Measurements from ENCODE around the gene DMD. TPM values are rescaled to one million over a fixed set of nuclear protein-coding genes. Genes with fewer than 3 reads are reported as not detected.

Gene DMD
- polyA plus RNA-seq, 3 donors = 0.23 TPM; not detected in 2

DNA sequence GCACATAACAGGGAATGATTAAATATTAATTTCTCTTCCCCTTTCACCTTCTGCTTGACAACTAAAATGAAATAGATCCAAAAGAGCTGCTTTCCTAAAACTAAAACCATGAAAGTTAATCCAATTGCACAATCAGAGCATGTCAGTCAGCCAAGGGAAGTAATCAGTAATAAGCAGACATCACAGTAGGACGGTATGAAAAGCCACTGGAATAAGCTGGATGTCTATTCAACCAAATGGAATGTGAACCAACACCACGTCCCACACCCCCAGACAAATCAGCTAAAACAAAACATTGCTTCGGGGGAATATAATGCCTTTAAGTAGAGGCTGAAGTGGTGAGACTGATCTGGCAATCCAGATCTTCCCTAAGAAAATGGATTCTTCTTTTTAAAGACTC is 1280.1 kb downstream of the DMD start:
- no peak for DNase-seq
- Mint-ChIP-seq H3K9me3 (peaks cover 0 to 4% (median 0%) of the 10 kb centered on the region in 7 donors), H3K36me3 (no peaks in the 10 kb centered on the region), H3K4me1 (no peaks in the 10 kb centered on the region), H3K27ac (no peak overlapping the region), H3K27me3 (ENCODE audit: low read depth in 3 of 3) (no peaks in the 10 kb centered on the region), H3K4me3 (no peak overlapping the region)
- H3K4me3 ChIP-seq (replicated peaks in 1 of 3; ENCODE audit: low read depth in 2 of 3, low read length in 3 of 3) = no peak overlapping the region
- TF ChIP-seq CTCF (IDR thresholded peaks at IDR 0.05) = no peak
- intact Hi-C loops (cut with micrococcal nuclease) = no loop called here
- no peak overlapping the region for H3K27ac ChIP-seq (ENCODE audit: low read depth in 1 of 2, low read length in 2 of 2)
- no peak overlapping the region for H3K4me2 ChIP-seq (replicated peaks; ENCODE audit: extremely low read depth, low read length, poor library complexity, severe bottlenecking)
- no peaks in the 10 kb centered on the region for H3K9me3 ChIP-seq (replicated peaks in 1 of 2; ENCODE audit: control insufficient read depth in 1 of 2, insufficient read depth in 1 of 2, low read length in 2 of 2)
- no peak overlapping the region for H3K9ac ChIP-seq (ENCODE audit: insufficient read depth, low read length, poor library complexity, severe bottlenecking)
- WGBS (ENCODE audit: insufficient coverage) = no CpG with 5 or more reads among the region's 3 CpGs
- no peaks in the 10 kb centered on the region for H4K20me1 ChIP-seq (ENCODE audit: insufficient read depth, low read length)
- H3K36me3 ChIP-seq (replicated peaks in 1 of 2; ENCODE audit: control insufficient read depth in 1 of 2, insufficient read depth in 2 of 2, low read length in 2 of 2) = no peaks in the 10 kb centered on the region
- no peaks in the 10 kb centered on the region for H3K27me3 ChIP-seq (ENCODE audit: control insufficient read depth in 2 of 2, insufficient read depth in 2 of 2, low read length in 2 of 2)
- no peaks in the 10 kb centered on the region for H3K4me1 ChIP-seq (ENCODE audit: control insufficient read depth in 1 of 2, insufficient read depth in 2 of 2, low read length in 2 of 2)
- H3K79me2 ChIP-seq (ENCODE audit: insufficient read depth, low read length) = no peaks in the 10 kb centered on the region
- H2AFZ ChIP-seq (ENCODE audit: insufficient read depth, low read depth, low read length, poor library complexity, severe bottlenecking) = no peak overlapping the region

- Histone ChIP-seq H3K9me3 (replicated peaks in 1 of 2; ENCODE audit: control insufficient read depth in 1 of 2, insufficient read depth in 1 of 2, low read length in 2 of 2) (no peaks in the 10 kb centered on the region), H3K4me2 (replicated peaks; ENCODE audit: extremely low read depth, low read length, poor library complexity, severe bottlenecking) (no peak overlapping the region), H3K4me3 (replicated peaks in 1 of 3; ENCODE audit: low read depth in 2 of 3, low read length in 3 of 3) (no peak overlapping the region), H3K9ac (ENCODE audit: insufficient read depth, low read length, poor library complexity, severe bottlenecking) (no peak overlapping the region), H3K27me3 (ENCODE audit: control insufficient read depth in 2 of 2, insufficient read depth in 2 of 2, low read length in 2 of 2) (no peaks in the 10 kb centered on the region), H3K79me2 (ENCODE audit: insufficient read depth, low read length) (no peaks in the 10 kb centered on the region), H4K20me1 (ENCODE audit: insufficient read depth, low read length) (no peaks in the 10 kb centered on the region), H3K36me3 (replicated peaks in 1 of 2; ENCODE audit: control insufficient read depth in 1 of 2, insufficient read depth in 2 of 2, low read length in 2 of 2) (no peaks in the 10 kb centered on the region), H3K4me1 (ENCODE audit: control insufficient read depth in 1 of 2, insufficient read depth in 2 of 2, low read length in 2 of 2) (no peaks in the 10 kb centered on the region), H2AFZ (ENCODE audit: insufficient read depth, low read depth, low read length, poor library complexity, severe bottlenecking) (no peak overlapping the region), H3K27ac (ENCODE audit: low read depth in 1 of 2, low read length in 2 of 2) (no peak overlapping the region)
- Mint-ChIP-seq H3K4me1 (no peaks in the 10 kb centered on the region), H3K36me3 (no peaks in the 10 kb centered on the region), H3K4me3 (no peak overlapping the region), H3K27ac (peak overlapping the region in 1 of 7 donors; percentile 14), H3K27me3 (ENCODE audit: low read depth in 3 of 3) (no peaks in the 10 kb centered on the region), H3K9me3 (peaks cover 0 to 7% (median 0%) of the 10 kb centered on the region in 7 donors)
- intact Hi-C loops (cut with micrococcal nuclease) = no loop called here
- no peak for DNase-seq
- no peak for TF ChIP-seq CTCF (IDR thresholded peaks at IDR 0.05)
- no CpG with 5 or more reads among the region's 5 CpGs for WGBS (ENCODE audit: insufficient coverage)
Observed at GRCh38 chrX:31929366-31929765, 1282.0 kb downstream of the DMD start.

Measured in CD14-positive monocyte (primary cell).